Smooth muscle cell (in vitro differentiated cells): ENCODE data around the gene MYCL. TPM values are rescaled to one million over a fixed set of nuclear protein-coding genes. Genes with fewer than 3 reads are reported as not detected.

ENCODE experiments used
- DNase-seq: peaks from one replicate; lab custom pipeline; 2025; ENCODE audit not compliant: unreplicated experiment; lab: John Stamatoyannopoulos, UW
- H2AFZ ChIP-seq: fragments of 200-600 bp; sonication (generic); 2 replicates; pipeline ENCODE4 v1.6.0; 2016; ENCODE audit warnings: antibody characterized with exemption, low read depth, mild to moderate bottlenecking
- H3F3A ChIP-seq: fragments of 200-600 bp; sonication (generic); 2 replicates; pipeline ENCODE4 v1.6.0; 2017; ENCODE audit warnings: antibody characterized with exemption, low read depth
- H3K27ac ChIP-seq: fragments of 200-600 bp; sonication (generic); 2 replicates; pipeline ENCODE4 v1.5.1; 2016; ENCODE audit warnings: low read depth, mild to moderate bottlenecking
- H3K27me3 ChIP-seq: fragments of 200-600 bp; sonication (generic); 2 replicates; pipeline ENCODE4 v1.6.1; 2016; ENCODE audit warnings: low read depth, mild to moderate bottlenecking
- H3K36me3 ChIP-seq: fragments of 200-600 bp; sonication (generic); 2 replicates; pipeline ENCODE4 v1.5.1; 2016; ENCODE audit warnings: low read depth
- H3K4me1 ChIP-seq: fragments of 200-600 bp; sonication (generic); 2 replicates; pipeline ENCODE4 v1.5.1; 2016; ENCODE audit warnings: low read depth
- H3K4me2 ChIP-seq: fragments of 200-600 bp; sonication (generic); 2 replicates; pipeline ENCODE4 v1.6.0; 2016; ENCODE audit warnings: mild to moderate bottlenecking
- H3K4me3 ChIP-seq: fragments of 200-600 bp; sonication (generic); 2 replicates; pipeline ENCODE4 v1.5.1; 2016; ENCODE audit warnings: mild to moderate bottlenecking
- H3K79me2 ChIP-seq: fragments of 200-600 bp; sonication (generic); 2 replicates; pipeline ENCODE4 v1.6.0; 2016; ENCODE audit warnings: low read depth, mild to moderate bottlenecking
- H3K9ac ChIP-seq: fragments of 200-600 bp; sonication (generic); 2 replicates; pipeline ENCODE4 v1.6.0; 2016; ENCODE audit warnings: low read depth
- H3K9me3 ChIP-seq: fragments of 200-600 bp; sonication (generic); replicated peaks from 2 replicates; pipeline ENCODE4 v1.5.1; 2016; ENCODE audit warnings: low read depth
- H4K20me1 ChIP-seq: fragments of 200-600 bp; sonication (generic); 2 replicates; pipeline ENCODE4 v1.6.0; 2016; ENCODE audit warnings: low read depth
- CTCF ChIP-seq: fragments of 200-600 bp; sonication (generic); IDR thresholded peaks from 2 replicates; pipeline ENCODE4 v1.5.1; 2017; ENCODE audit warnings: borderline replicate concordance, mild to moderate bottlenecking, antibody characterized with exemption; ENCODE audit not compliant: insufficient read depth, poor library complexity, severe bottlenecking
- WGBS: methylation state at CpG from one replicate; pipeline ENCODE4 v1.1.7; 2016; ENCODE audit warnings: low lambda C conversion rate; 5-methylcytosine and 5-hydroxymethylcytosine counted together
- polyA plus RNA-seq: library from polyadenylated mRNA; unstranded; fragments of >200 nt; fragmentation: Nextera tagmentation; extraction: Ambion mirVana; gene quantifications from 2 replicates; pipeline ENCODE4 v1.2.1, GENCODE V29; 2016
- total RNA-seq: library from RNA; depleted of rRNA; stranded (reverse); fragments of >200 nt; gene quantifications from 2 replicates; pipeline ENCODE4 v1.2.3, GENCODE V29; 2014

Gene MYCL
- total and polyA plus RNA-seq, 2 experiments from 2014 or later = 0.98 to 4.5 TPM

- no peak for TF ChIP-seq CTCF
- Histone ChIP-seq H3K9ac (no peak overlapping the region), H3K4me3 (no peak overlapping the region), H3K9me3 (no peaks in the 10 kb centered on the region), H3K36me3 (no peaks in the 10 kb centered on the region), H4K20me1 (no peaks in the 10 kb centered on the region), H3K4me2 (no peak overlapping the region), H3K27ac (no peak overlapping the region), H3K79me2 (no peaks in the 10 kb centered on the region), H3K27me3 (peaks cover 3% of the 10 kb centered on the region), H3K4me1 (no peaks in the 10 kb centered on the region), H2AFZ (no peak overlapping the region), H3F3A (no peaks in the 10 kb centered on the region)
- no peak for DNase-seq
- 83% methylated on average over 8 of the region's 8 CpGs for whole genome bisulfite sequencing
Measured at GRCh38 chr1:39944410-39945112, 42.8 kb upstream of the MYCL start.

GRCh38 chr1:39943471-39944290, 42.0 kb upstream of the MYCL start:
- H3K9ac ChIP-seq = no peak overlapping the region
- WGBS = 85% methylated on average over 14 of the region's 14 CpGs

GRCh38 chr1:39940980-39941871, 39.5 kb upstream of the MYCL start:
- no peak overlapping the region for H3K4me3 ChIP-seq
- no peak for TF ChIP-seq CTCF
- H3K27me3 ChIP-seq = peaks cover 3% of the 10 kb centered on the region
- no peak for DNase-seq
- H3K4me2 ChIP-seq = no peak overlapping the region
- no peak overlapping the region for H3K27ac ChIP-seq
- H4K20me1 ChIP-seq = no peaks in the 10 kb centered on the region
- H3K36me3 ChIP-seq = no peaks in the 10 kb centered on the region
- no peak overlapping the region for H3K9ac ChIP-seq
- WGBS = 93% methylated on average over 9 of the region's 9 CpGs
- no peak overlapping the region for H2AFZ ChIP-seq
- H3F3A ChIP-seq = no peaks in the 10 kb centered on the region
- no peaks in the 10 kb centered on the region for H3K79me2 ChIP-seq
- no peaks in the 10 kb centered on the region for H3K9me3 ChIP-seq
- H3K4me1 ChIP-seq = no peaks in the 10 kb centered on the region

More at GRCh38 chr1:39943471-39944290, 42.0 kb upstream of the MYCL start:
- no peaks in the 10 kb centered on the region for H3K4me1 ChIP-seq
- H4K20me1 ChIP-seq = no peaks in the 10 kb centered on the region
- no peaks in the 10 kb centered on the region for H3K79me2 ChIP-seq
- H3K4me2 ChIP-seq = no peak overlapping the region
- H3K4me3 ChIP-seq = no peak overlapping the region
- no peak for DNase-seq
- peaks cover 3% of the 10 kb centered on the region for H3K27me3 ChIP-seq
- no peaks in the 10 kb centered on the region for H3F3A ChIP-seq
- TF ChIP-seq CTCF = no peak
- no peaks in the 10 kb centered on the region for H3K9me3 ChIP-seq
- no peak overlapping the region for H2AFZ ChIP-seq
- no peak overlapping the region for H3K27ac ChIP-seq
- no peaks in the 10 kb centered on the region for H3K36me3 ChIP-seq
